Osteoblast (primary cell): Measurements from ENCODE around the gene PPT2. TPM values are rescaled to one million over a fixed set of nuclear protein-coding genes. Genes with fewer than 3 reads are reported as not detected.

Source experiments
- DNase-seq: peaks from one replicate; pipeline ENCODE4 v3.0.0; 2011; ENCODE audit warnings: low spot score, mixed read lengths; ENCODE audit not compliant: insufficient read length; ENCODE audit errors: missing footprints
- H2AFZ ChIP-seq: 2 replicates; pipeline ENCODE4 v1.6.0; 2011; ENCODE audit warnings: mild to moderate bottlenecking, low read length
- H3K27ac ChIP-seq: 2 replicates; pipeline ENCODE4 v1.5.1; 2011; ENCODE audit warnings: mild to moderate bottlenecking, low read depth, low read length, moderate library complexity
- H3K27me3 ChIP-seq: 2 replicates; pipeline ENCODE4 v1.6.0; 2012; ENCODE audit warnings: mild to moderate bottlenecking, control low read depth, inconsistent platforms, low read length, moderate library complexity; ENCODE audit not compliant: insufficient read depth
- H3K36me3 ChIP-seq: 2 replicates; pipeline ENCODE4 v1.5.1; 2011; ENCODE audit warnings: mild to moderate bottlenecking, low read length, control low read depth, moderate library complexity; ENCODE audit not compliant: insufficient read depth
- H3K4me1 ChIP-seq: 2 replicates; pipeline ENCODE4 v1.5.1; 2011; ENCODE audit warnings: mild to moderate bottlenecking, low read length, control low read depth, moderate library complexity; ENCODE audit not compliant: insufficient read depth
- H3K4me2 ChIP-seq: 2 replicates; pipeline ENCODE4 v1.6.0; 2011; ENCODE audit warnings: mild to moderate bottlenecking, low read length; ENCODE audit not compliant: insufficient read depth
- H3K4me3 ChIP-seq: fragments of 200-600 bp; sonication (generic); 3 replicates; pipeline ENCODE4 v1.5.1; 2012; ENCODE audit warnings: mild to moderate bottlenecking, low read length, inconsistent platforms; ENCODE audit not compliant: insufficient read depth
- H3K79me2 ChIP-seq: 2 replicates; pipeline ENCODE4 v1.6.0; 2012; ENCODE audit warnings: mild to moderate bottlenecking, low read length, control low read depth, inconsistent platforms; ENCODE audit not compliant: insufficient read depth
- H3K9me3 ChIP-seq: 2 replicates; pipeline ENCODE4 v1.5.1; 2011; ENCODE audit warnings: low read depth, low read length, control low read depth
- H4K20me1 ChIP-seq: 2 replicates; pipeline ENCODE4 v1.6.0; 2012; ENCODE audit warnings: mild to moderate bottlenecking, low read length, control low read depth; ENCODE audit not compliant: insufficient read depth
- CTCF ChIP-seq: IDR thresholded peaks from 2 replicates; pipeline ENCODE4 v1.5.1; 2011; ENCODE audit warnings: mild to moderate bottlenecking, low read depth, low read length, moderate library complexity; ENCODE audit errors: extremely low read depth
- total RNA-seq: library from RNA; depleted of rRNA; stranded (reverse); fragments of >200 nt; gene quantifications from 2 replicates; pipeline ENCODE4 v1.2.3, GENCODE V29; 2012

Gene PPT2
- total RNA-seq, 1 donor = 8.3 TPM

DNA sequence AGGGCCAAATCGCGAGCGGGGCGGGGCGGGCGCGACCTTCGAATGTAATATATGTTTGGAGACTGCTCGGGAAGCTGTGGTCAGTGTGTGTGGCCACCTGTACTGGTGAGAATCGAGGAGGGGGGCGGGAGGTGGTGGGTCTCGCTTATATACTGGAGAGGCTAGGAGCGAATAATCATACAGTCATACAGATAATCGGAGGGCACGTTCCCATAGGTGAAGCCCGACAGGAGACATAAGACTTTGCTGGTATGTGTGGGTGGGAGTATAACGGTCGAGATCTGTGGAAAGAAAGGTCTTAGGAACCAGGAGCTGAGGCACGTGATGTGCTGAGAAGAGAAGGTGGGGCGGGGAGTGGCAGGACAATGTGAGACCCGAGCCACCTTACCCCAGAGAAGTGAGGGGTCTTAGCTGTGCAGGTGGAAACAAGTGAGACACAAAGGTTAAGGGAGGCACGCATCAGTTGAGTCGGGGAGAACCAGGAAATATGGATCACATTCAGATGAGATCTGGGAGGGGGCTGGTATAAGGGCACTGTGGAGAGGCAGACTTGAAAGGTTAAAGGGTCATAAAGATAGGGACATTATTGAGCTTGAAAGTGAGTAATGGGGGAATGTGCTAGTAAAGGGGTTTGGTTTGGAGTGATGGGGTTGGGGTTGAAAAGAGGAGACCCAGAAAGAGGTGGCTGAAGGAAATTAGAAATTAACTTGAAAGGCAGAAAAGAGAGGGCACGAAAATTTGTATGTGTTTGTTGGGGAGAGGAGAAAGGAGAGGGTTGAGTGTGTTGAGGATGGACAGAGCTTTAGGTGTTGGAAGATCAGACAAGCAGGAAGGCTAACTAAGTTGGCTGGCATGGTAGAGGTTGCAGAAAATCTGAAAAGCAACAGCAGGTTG lies 24.9 kb downstream of the PPT2 start:
- Histone ChIP-seq H3K4me2 (peak overlapping the region; percentile 99), H3K4me3 (peak overlapping the region; percentile 86), H3K9me3 (no peaks in the 10 kb centered on the region), H4K20me1 (no peaks in the 10 kb centered on the region), H2AFZ (peak overlapping the region; percentile 87), H3K4me1 (peaks cover 35% of the 10 kb centered on the region), H3K27me3 (no peaks in the 10 kb centered on the region), H3K27ac (peak overlapping the region; percentile 93), H3K36me3 (peaks cover 26% of the 10 kb centered on the region), H3K79me2 (peaks cover 31% of the 10 kb centered on the region)
- TF ChIP-seq CTCF = no peak
- peak; percentile 42 for DNase-seq

DNA sequence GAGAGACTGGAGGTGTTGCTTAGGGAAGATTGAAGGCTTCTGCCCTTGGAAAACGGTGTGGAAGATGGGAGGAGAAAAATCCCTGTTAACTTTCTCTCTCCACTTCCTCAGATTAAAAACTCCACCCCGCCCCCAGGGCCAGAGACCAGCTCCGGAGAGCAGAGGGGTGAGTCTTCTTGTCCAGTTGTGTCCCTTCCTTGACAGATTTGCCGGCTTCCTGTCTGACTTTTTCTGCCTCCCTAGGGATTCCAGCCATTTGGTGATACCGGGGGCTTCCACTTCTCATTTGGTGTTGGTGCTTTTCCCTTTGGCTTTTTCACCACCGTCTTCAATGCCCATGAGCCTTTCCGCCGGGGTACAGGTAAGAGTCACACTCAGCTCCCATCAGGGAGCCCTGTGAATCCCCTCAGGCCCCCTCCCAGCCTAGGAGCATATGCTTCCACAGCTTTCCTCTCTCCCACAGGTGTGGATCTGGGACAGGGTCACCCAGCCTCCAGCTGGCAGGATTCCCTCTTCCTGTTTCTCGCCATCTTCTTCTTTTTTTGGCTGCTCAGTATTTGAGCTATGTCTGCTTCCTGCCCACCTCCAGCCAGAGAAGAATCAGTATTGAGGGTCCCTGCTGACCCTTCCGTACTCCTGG lies 25.9 kb downstream of the PPT2 start:
- TF ChIP-seq CTCF = no peak
- peak; percentile 49 for DNase-seq
- no peak overlapping the region for H3K4me2 ChIP-seq
- H3K27me3 ChIP-seq = no peaks in the 10 kb centered on the region
- peaks cover 31% of the 10 kb centered on the region for H3K36me3 ChIP-seq
- no peak overlapping the region for H3K4me3 ChIP-seq
- H4K20me1 ChIP-seq = no peaks in the 10 kb centered on the region
- peaks cover 21% of the 10 kb centered on the region for H3K79me2 ChIP-seq
- H2AFZ ChIP-seq = no peak overlapping the region
- H3K4me1 ChIP-seq = peaks cover 30% of the 10 kb centered on the region
- no peaks in the 10 kb centered on the region for H3K9me3 ChIP-seq
- H3K27ac ChIP-seq = no peak overlapping the region

- H3K9me3 ChIP-seq = no peaks in the 10 kb centered on the region
- peak; percentile 15 for DNase-seq
Observed at GRCh38 chr6:32181148-32181702, 27.3 kb downstream of the PPT2 start.

More at GRCh38 chr6:32181148-32181702, 27.3 kb downstream of the PPT2 start:
- Histone ChIP-seq H3K4me3 (no peak overlapping the region), H3K36me3 (peaks cover 35% of the 10 kb centered on the region), H3K27ac (no peak overlapping the region), H4K20me1 (no peaks in the 10 kb centered on the region), H3K4me1 (peaks cover 23% of the 10 kb centered on the region), H3K4me2 (no peak overlapping the region), H3K27me3 (no peaks in the 10 kb centered on the region), H2AFZ (no peak overlapping the region), H3K79me2 (peaks cover 10% of the 10 kb centered on the region)
- no peak for TF ChIP-seq CTCF
